IMR-90 (cell line): ENCODE results near the gene ATP11A. TPM values are rescaled to one million over a fixed set of nuclear protein-coding genes. Genes with fewer than 3 reads are reported as not detected.

ENCODE experiments used
- ATAC-seq: fragments of 200-7000 bp; cut with Tn5 transposase; 2 replicates; pipeline ENCODE4 v1.9.1; 2020; ENCODE audit warnings: low read depth, mild to moderate bottlenecking, moderate library complexity
- BruUV-seq: library from RNA; stranded (reverse); fragments of 400-500 nt; replicated peaks from 2 replicates; lab custom pipeline; 2021; lab: Mats Ljungman, UMichigan
- CTCF ChIA-PET: fragments of 300-600 bp; formaldehyde crosslinking; extraction: SDS; loops from one replicate; lab custom pipeline; 2021; ENCODE audit warnings: antibody characterized with exemption; lab: Yijun Ruan, JAX
- POLR2A ChIA-PET: fragments of 300-600 bp; sonication (Branson Sonifier 250); formaldehyde crosslinking; loops from one replicate; lab custom pipeline; 2022; ENCODE audit warnings: antibody characterized with exemption; ENCODE audit not compliant: unreplicated experiment; lab: Charles Lee
- DNase-seq: peaks from one replicate; pipeline ENCODE4 v3.0.0; 2013
- H2AFZ ChIP-seq: replicated peaks from 2 replicates; pipeline ENCODE3; 2013; ENCODE audit warnings: low read length, mild to moderate bottlenecking; ENCODE audit not compliant: poor library complexity
- H2AK5ac ChIP-seq: 2 replicates; pipeline ENCODE4 v1.6.1; 2013; ENCODE audit warnings: low read depth, low read length, inconsistent platforms
- H2AK9ac ChIP-seq: replicated peaks from 2 replicates; pipeline ENCODE3; 2013; ENCODE audit warnings: mild to moderate bottlenecking, low read depth, low read length, moderate library complexity; ENCODE audit not compliant: poor library complexity
- H2BK120ac ChIP-seq: 2 replicates; pipeline ENCODE4 v1.6.1; 2013; ENCODE audit warnings: low read depth, low read length, inconsistent platforms
- H2BK15ac ChIP-seq: 3 replicates; pipeline ENCODE4 v1.6.1; 2013; ENCODE audit warnings: low read depth, low read length, inconsistent platforms
- H2BK20ac ChIP-seq: 2 replicates; pipeline ENCODE4 v1.6.1; 2013; ENCODE audit warnings: low read depth, mild to moderate bottlenecking, inconsistent platforms, low read length, moderate library complexity
- H2BK5ac ChIP-seq: 2 replicates; pipeline ENCODE4 v1.6.1; 2013; ENCODE audit warnings: mild to moderate bottlenecking, low read depth, low read length, inconsistent platforms; ENCODE audit not compliant: poor library complexity, severe bottlenecking
- H3K14ac ChIP-seq: replicated peaks from 2 replicates; pipeline ENCODE4 v1.6.1; 2013; ENCODE audit warnings: low read depth, low read length, inconsistent platforms
- H3K18ac ChIP-seq: 2 replicates; pipeline ENCODE4 v1.6.1; 2013; ENCODE audit warnings: low read depth, low read length, control low read depth
- H3K23ac ChIP-seq: 2 replicates; pipeline ENCODE4 v1.6.1; 2013; ENCODE audit warnings: low read depth, low read length, inconsistent platforms
- H3K27ac ChIP-seq: 2 replicates; pipeline ENCODE4 v1.5.1; 2013; ENCODE audit warnings: mild to moderate bottlenecking, control low read depth, low read length; ENCODE audit not compliant: insufficient read depth
- H3K27me3 ChIP-seq: 2 replicates; pipeline ENCODE4 v1.6.1; 2013; ENCODE audit warnings: low read length; ENCODE audit not compliant: control insufficient read depth, insufficient read depth
- H3K36me3 ChIP-seq: 2 replicates; pipeline ENCODE4 v1.6.1; 2013; ENCODE audit warnings: low read length, mixed read lengths; ENCODE audit not compliant: control insufficient read depth, insufficient read depth
- H3K4ac ChIP-seq: 2 replicates; pipeline ENCODE4 v1.6.1; 2013; ENCODE audit warnings: low read depth, low read length, inconsistent platforms
- H3K4me1 ChIP-seq: 2 replicates; pipeline ENCODE4 v1.6.1; 2013; ENCODE audit warnings: low read length, mixed read lengths; ENCODE audit not compliant: control insufficient read depth, insufficient read depth
- H3K4me2 ChIP-seq: 2 replicates; pipeline ENCODE4 v1.6.1; 2013; ENCODE audit warnings: low read depth, mild to moderate bottlenecking, control low read depth, low read length, moderate library complexity
- H3K4me3 ChIP-seq: 2 replicates; pipeline ENCODE4 v1.5.1; 2013; ENCODE audit warnings: low read depth, mild to moderate bottlenecking, control low read depth, low read length, moderate library complexity; ENCODE audit not compliant: insufficient read depth
- H3K56ac ChIP-seq: 2 replicates; pipeline ENCODE4 v1.6.1; 2013; ENCODE audit warnings: low read length, inconsistent platforms; ENCODE audit not compliant: insufficient read depth; ENCODE audit errors: extremely low read depth
- H3K79me1 ChIP-seq, 2 experiments: 2 replicates each; pipeline ENCODE4 v1.6.1; 2013; ENCODE audit warnings: low read length in 2 of 2, inconsistent platforms in 1 of 2, low read depth in 1 of 2
- H3K9ac ChIP-seq: 2 replicates; pipeline ENCODE4 v1.6.1; 2013; ENCODE audit warnings: low read depth, low read length, control low read depth
- H3K9me1 ChIP-seq: 2 replicates; pipeline ENCODE4 v1.6.1; 2013; ENCODE audit warnings: low read length, inconsistent platforms; ENCODE audit not compliant: insufficient read depth
- H3K9me3 ChIP-seq: 2 replicates; pipeline ENCODE4 v1.6.1; 2013; ENCODE audit warnings: low read length; ENCODE audit not compliant: control insufficient read depth, insufficient read depth
- H4K20me1 ChIP-seq: 2 replicates; pipeline ENCODE4 v1.6.1; 2013; ENCODE audit warnings: low read length, inconsistent platforms; ENCODE audit not compliant: insufficient read depth
- H4K5ac ChIP-seq: 2 replicates; pipeline ENCODE4 v1.6.1; 2013; ENCODE audit warnings: mild to moderate bottlenecking, low read depth, low read length, control low read depth
- H4K8ac ChIP-seq, 2 experiments: 2 replicates each; pipeline ENCODE4 v1.6.1; 2013; ENCODE audit warnings: low read depth in 2 of 2, low read length in 2 of 2, control low read depth in 1 of 2, inconsistent platforms in 1 of 2
- H4K91ac ChIP-seq: 2 replicates; pipeline ENCODE4 v1.6.1; 2013; ENCODE audit warnings: low read depth, low read length, inconsistent platforms; ENCODE audit not compliant: insufficient read depth
- BHLHE40 ChIP-seq: fragments of 150-350 bp; IDR thresholded peaks from 2 replicates; pipeline ENCODE4 v1.6.1; 2016; ENCODE audit warnings: mild to moderate bottlenecking, low read depth, low read length
- CEBPB ChIP-seq: IDR thresholded peaks from 2 replicates; pipeline ENCODE4 v1.6.1; 2012; ENCODE audit warnings: low read depth, low read length, improper control_type of control experiment
- CHD1 ChIP-seq: IDR thresholded peaks from 2 replicates; pipeline ENCODE4 v1.6.1; 2012; ENCODE audit warnings: low read depth, low read length, improper control_type of control experiment
- FOS ChIP-seq: fragments of 150-350 bp; IDR thresholded peaks from 2 replicates; pipeline ENCODE4 v1.6.1; 2016; ENCODE audit warnings: low read depth, low read length
- MXI1 ChIP-seq: IDR thresholded peaks from 2 replicates; pipeline ENCODE4 v1.6.1; 2012; ENCODE audit warnings: low read depth, mild to moderate bottlenecking, low read length, moderate library complexity, borderline replicate concordance
- NFE2L2 ChIP-seq: fragments of 150-350 bp; IDR thresholded peaks from 2 replicates; pipeline ENCODE4 v1.6.1; 2016; ENCODE audit warnings: low read depth, mild to moderate bottlenecking, low read length
- RCOR1 ChIP-seq: IDR thresholded peaks from 2 replicates; pipeline ENCODE4 v1.6.1; 2012; ENCODE audit warnings: mild to moderate bottlenecking, low read length, improper control_type of control experiment; ENCODE audit not compliant: insufficient replicate concordance
- RFX5 ChIP-seq: IDR thresholded peaks from 2 replicates; pipeline ENCODE4 v1.8.0; 2012; ENCODE audit warnings: low read depth, mild to moderate bottlenecking, low read length, moderate library complexity
- USF2 ChIP-seq: fragments of 150-350 bp; IDR thresholded peaks from 2 replicates; pipeline ENCODE4 v1.6.1; 2017; ENCODE audit warnings: mild to moderate bottlenecking, antibody characterized with exemption, low read length, low read depth
- WGBS, 2 experiments: methylation state at CpG; one replicate each; pipeline versions ENCODE4 v1.1.5 to v1.1.7; 2013; ENCODE audit warnings: missing lambda C conversion rate in 2 of 2; ENCODE audit not compliant: insufficient read length in 1 of 2; ENCODE audit errors: extremely low coverage in 2 of 2; 5-methylcytosine and 5-hydroxymethylcytosine counted together
- dilution Hi-C: fragments of 300-500 bp; cut with HindIII; formaldehyde crosslinking; loops from one replicate; pipeline ENCODE4 v1.14.3; 2018; ENCODE audit warnings: low sequenced_read_pairs; ENCODE audit not compliant: unreplicated experiment
- in situ Hi-C: fragments of 300-500 bp; cut with MboI; formaldehyde crosslinking; loops from 3 replicates; pipeline ENCODE4 v1.14.3; 2019; ENCODE audit warnings: low sequenced_read_pairs, inconsistent platforms, mixed read lengths
- intact Hi-C: fragments of 100-400 bp; cut with micrococcal nuclease; formaldehyde crosslinking; loops from 2 replicates; pipeline ENCODE4 v1.10.0; 2022
- polyA plus RNA-seq, 3 experiments: library from polyadenylated mRNA; depleted of rRNA; stranded (reverse); fragments of >200 nt; gene quantifications; 2 replicates each; pipeline ENCODE4 v1.2.3, GENCODE V29; 2012; ENCODE audit warnings: low replicate concordance in 1 of 3
- total RNA-seq: library from RNA; depleted of rRNA; stranded (reverse); fragments of >200 nt; gene quantifications from 2 replicates; pipeline ENCODE4 v1.2.3, GENCODE V29; 2012

The ATP11A gene
- total and polyA plus RNA-seq, 2 of the 4 experiments (the other 2 are of a cell fraction), result 8.4 to 12.0 TPM

- peaks cover 12% of the 10 kb centered on the region; the same call in 1 of the 2 replicates for H4K20me1 ChIP-seq
- H2AK5ac ChIP-seq, result no peak overlapping the region
- no peaks in the 10 kb centered on the region for H3K9me3 ChIP-seq
- no peak overlapping the region for H3K4ac ChIP-seq
- H4K8ac ChIP-seq, result no peak overlapping the region
- peaks cover 15 to 19% of the 10 kb centered on the region in 2 experiments; a peak in 3 of 4 replicates for H3K79me1 ChIP-seq
- H3K4me3 ChIP-seq, result no peak overlapping the region
- H2BK120ac ChIP-seq, result no peak overlapping the region
- no peak overlapping the region for H2BK5ac ChIP-seq
- H3K27me3 ChIP-seq, result no peaks in the 10 kb centered on the region
- no peak overlapping the region for H3K23ac ChIP-seq
- H3K4me1 ChIP-seq, result peaks cover 14% of the 10 kb centered on the region
- in situ Hi-C loops, result no loop called here
- DNase-seq (peak; percentile 87), ATAC-seq (peak; percentile 50)
- no peak overlapping the region for H3K9ac ChIP-seq
- H3K18ac ChIP-seq, result 0 out of 2 replicates have a peak overlapping the region, but pooled peaks have one; percentile 21
- intact Hi-C loops, result loop anchor here (1.0 to 5.0 kb wide), 2 partner anchors 16 to 68 kb away; partner anchors contain the start of gene ATP11A
- H3K4me2 ChIP-seq, result peak overlapping the region; percentile 58; the same call in 1 of the 2 replicates
- BruUV-seq, result no TSS peak
- ChIA-PET POLR2A (no interaction called here), CTCF (no interaction called here)
- dilution Hi-C loops, result no loop called here
- H3K9me1 ChIP-seq, result peaks cover 6% of the 10 kb centered on the region; the same call in 1 of the 2 replicates
- no peak overlapping the region for H3K56ac ChIP-seq
- TF ChIP-seq CEBPB (peak; percentile 59), CHD1 (no peak), RFX5 (no peak), MXI1 (no peak), RCOR1 (no peak), FOS (0 out of 2 replicates have a peak, but pooled peaks have one; percentile 16), BHLHE40 (peak; percentile 13; the same call in 1 of the 2 replicates), USF2 (no peak), NFE2L2 (no peak)
- no peak overlapping the region for H3K14ac ChIP-seq
- no peak overlapping the region for H3K27ac ChIP-seq
- H3K36me3 ChIP-seq, result no peaks in the 10 kb centered on the region; the same call in 1 of the 2 replicates
- H4K5ac ChIP-seq, result no peak overlapping the region
- no CpG with 5 or more reads among the region's 3 CpGs for WGBS, 2 experiments
- no peak overlapping the region for H2AFZ ChIP-seq
- no peak overlapping the region for H2BK20ac ChIP-seq
- no peak overlapping the region for H2AK9ac ChIP-seq
- no peak overlapping the region for H2BK15ac ChIP-seq
- H4K91ac ChIP-seq, result no peak overlapping the region
Observed at GRCh38 chr13:112760435-112760834, 70.6 kb downstream of the ATP11A start.
